Measurements from ENCODE around the gene PNPLA2. TPM values are rescaled to one million over a fixed set of nuclear protein-coding genes. Genes with fewer than 3 reads are reported as not detected.
A peak's percentile ranks its signal among the peaks of the same experiment; 100 is the strongest.

Gene PNPLA2
- polyA plus RNA-seq, 1 experiment, result 17.3 TPM

DNA sequence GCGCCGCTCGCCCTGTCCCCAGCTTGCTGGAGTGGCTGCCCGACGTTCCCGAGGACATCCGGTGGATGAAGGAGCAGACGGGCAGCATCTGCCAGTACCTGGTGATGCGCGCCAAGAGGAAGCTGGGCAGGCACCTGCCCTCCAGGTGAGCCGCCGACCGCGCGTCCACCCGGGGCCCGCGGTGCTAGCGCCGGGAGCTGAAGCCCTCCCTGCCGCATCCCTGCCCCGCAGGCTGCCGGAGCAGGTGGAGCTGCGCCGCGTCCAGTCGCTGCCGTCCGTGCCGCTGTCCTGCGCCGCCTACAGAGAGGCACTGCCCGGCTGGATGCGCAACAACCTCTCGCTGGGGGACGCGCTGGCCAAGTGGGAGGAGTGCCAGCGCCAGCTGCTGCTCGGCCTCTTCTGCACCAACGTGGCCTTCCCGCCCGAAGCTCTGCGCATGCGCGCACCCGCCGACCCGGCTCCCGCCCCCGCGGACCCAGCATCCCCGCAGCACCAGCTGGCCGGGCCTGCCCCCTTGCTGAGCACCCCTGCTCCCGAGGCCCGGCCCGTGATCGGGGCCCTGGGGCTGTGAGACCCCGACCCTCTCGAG lies 5.7 kb downstream of the PNPLA2 start:
- DNase-seq (ENCODE audit: low read depth, low spot score), result no peak
- H3K27ac ChIP-seq (ENCODE audit: low read depth, low read length), result no peak overlapping the region
- CTCF ChIA-PET, result no interaction called here
- H3K4me3 ChIP-seq (ENCODE audit: low read depth, low read length), result no peak overlapping the region
- H3K9me3 ChIP-seq (ENCODE audit: control insufficient read depth, insufficient read depth, low read length), result no peaks in the 10 kb centered on the region; the same call in 1 of the 2 replicates
- POLR2A ChIA-PET, result no interaction called here
- H3K27me3 ChIP-seq (ENCODE audit: control insufficient read depth, insufficient read depth, low read length), result no peaks in the 10 kb centered on the region
- TF ChIP-seq CTCF (IDR thresholded peaks at IDR 0.05; ENCODE audit: low read depth, low read length), result no peak

GRCh38 chr11:824942-825341 lies 6.2 kb downstream of the PNPLA2 start:
- ChIA-PET POLR2A (no interaction called here), CTCF (no interaction called here)
- no peak overlapping the region for H3K27ac ChIP-seq (ENCODE audit: low read depth, low read length)
- H3K4me3 ChIP-seq (ENCODE audit: low read depth, low read length), result no peak overlapping the region
- DNase-seq (ENCODE audit: low read depth, low spot score), result no peak
- no peak for TF ChIP-seq CTCF (IDR thresholded peaks at IDR 0.05; ENCODE audit: low read depth, low read length)
- no peaks in the 10 kb centered on the region for H3K27me3 ChIP-seq (ENCODE audit: control insufficient read depth, insufficient read depth, low read length)
- H3K9me3 ChIP-seq (ENCODE audit: control insufficient read depth, insufficient read depth, low read length), result no peaks in the 10 kb centered on the region; the same call in 1 of the 2 replicates

GRCh38 chr11:825366-826226 lies 6.9 kb downstream of the PNPLA2 start:
- ChIA-PET POLR2A (no interaction called here), CTCF (no interaction called here)
- Histone ChIP-seq H3K9me3 (ENCODE audit: control insufficient read depth, insufficient read depth, low read length) (no peaks in the 10 kb centered on the region; the same call in 1 of the 2 replicates), H3K27ac (ENCODE audit: low read depth, low read length) (no peak overlapping the region), H3K27me3 (ENCODE audit: control insufficient read depth, insufficient read depth, low read length) (no peaks in the 10 kb centered on the region), H3K4me3 (ENCODE audit: low read depth, low read length) (no peak overlapping the region)
- TF ChIP-seq CTCF (IDR thresholded peaks at IDR 0.05; ENCODE audit: low read depth, low read length), result no peak
- no peak for DNase-seq (ENCODE audit: low read depth, low spot score)

GRCh38 chr11:826227-826621 lies 7.5 kb downstream of the PNPLA2 start:
- POLR2A ChIA-PET, result no interaction called here
- Histone ChIP-seq H3K27ac (ENCODE audit: low read depth, low read length) (no peak overlapping the region), H3K4me3 (ENCODE audit: low read depth, low read length) (no peak overlapping the region), H3K27me3 (ENCODE audit: control insufficient read depth, insufficient read depth, low read length) (no peaks in the 10 kb centered on the region), H3K9me3 (ENCODE audit: control insufficient read depth, insufficient read depth, low read length) (no peaks in the 10 kb centered on the region; the same call in 1 of the 2 replicates)
- TF ChIP-seq CTCF (IDR thresholded peaks at IDR 0.05; ENCODE audit: low read depth, low read length), result no peak
- CTCF ChIA-PET, result no interaction called here
- DNase-seq (ENCODE audit: low read depth, low spot score), result no peak

- ChIA-PET CTCF (no interaction called here), POLR2A (no interaction called here)
- Histone ChIP-seq H3K27ac (ENCODE audit: low read depth, low read length) (no peak overlapping the region), H3K9me3 (ENCODE audit: control insufficient read depth, insufficient read depth, low read length) (no peaks in the 10 kb centered on the region; the same call in 1 of the 2 replicates), H3K27me3 (ENCODE audit: control insufficient read depth, insufficient read depth, low read length) (no peaks in the 10 kb centered on the region), H3K4me3 (ENCODE audit: low read depth, low read length) (peak overlapping the region; percentile 7; the same call in 1 of the 2 replicates)
- no peak for TF ChIP-seq CTCF (IDR thresholded peaks at IDR 0.05; ENCODE audit: low read depth, low read length)
- DNase-seq (ENCODE audit: low read depth, low spot score), result no peak
Observed at GRCh38 chr11:826836-827145, 8.1 kb downstream of the PNPLA2 start.
